ENCODE results near the gene CRAT.
A peak's percentile ranks its signal among the peaks of the same experiment; 100 is the strongest.

The CRAT gene

GRCh38 chr9:129108805-129109536, 1.6 kb downstream of the CRAT start:
- peaks cover 27% of the 10 kb centered on the region for H3K4me1 Mint-ChIP-seq
- no peak overlapping the region for H3K27ac Mint-ChIP-seq
- no peaks in the 10 kb centered on the region for H3K36me3 Mint-ChIP-seq (ENCODE audit: low read depth)
- DNase-seq: no peak
- H3K27me3 Mint-ChIP-seq: no peaks in the 10 kb centered on the region
- no peak for ATAC-seq
- H3K9me3 Mint-ChIP-seq: no peaks in the 10 kb centered on the region
- peak overlapping the region; percentile 89 for H3K4me3 Mint-ChIP-seq

- DNase-seq (no peak), ATAC-seq (no peak)
- no peaks in the 10 kb centered on the region for H3K27me3 Mint-ChIP-seq
- H3K4me1 Mint-ChIP-seq: peaks cover 20% of the 10 kb centered on the region
- H3K4me3 Mint-ChIP-seq: no peak overlapping the region
- H3K9me3 Mint-ChIP-seq: no peaks in the 10 kb centered on the region
- H3K36me3 Mint-ChIP-seq (ENCODE audit: low read depth): no peaks in the 10 kb centered on the region
- H3K27ac Mint-ChIP-seq: no peak overlapping the region
These were observed 2.3 kb downstream of the CRAT start for GRCh38 chr9:129108083-129108804.

DNA sequence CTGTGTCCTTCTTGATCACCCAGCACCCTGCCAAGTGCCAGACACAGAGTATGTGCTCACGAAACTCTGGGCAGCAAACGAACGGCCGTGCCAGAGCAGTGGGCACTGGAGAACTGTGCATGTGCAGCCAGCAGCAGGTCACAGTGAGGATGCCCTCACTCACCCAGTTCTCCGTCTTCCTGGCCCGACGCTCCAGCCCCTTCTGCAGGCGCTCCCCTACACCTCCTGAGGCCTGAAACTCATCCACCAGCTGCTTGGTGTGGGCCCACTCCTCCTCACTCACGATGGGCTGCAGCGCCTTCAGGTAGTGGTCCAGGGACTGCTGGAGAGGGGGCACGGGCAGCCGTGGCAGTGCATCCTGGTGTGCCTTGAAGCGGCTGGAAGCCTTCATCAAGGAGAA, 2.9 kb downstream of the CRAT start:
- Mint-ChIP-seq H3K4me3 (no peak overlapping the region), H3K27ac (no peak overlapping the region), H3K9me3 (no peaks in the 10 kb centered on the region), H3K4me1 (peaks cover 18% of the 10 kb centered on the region), H3K36me3 (ENCODE audit: low read depth) (no peaks in the 10 kb centered on the region), H3K27me3 (no peaks in the 10 kb centered on the region)
- no peak for ATAC-seq
- no peak for DNase-seq

GRCh38 chr9:129105857-129106694, 4.5 kb downstream of the CRAT start:
- H3K9me3 Mint-ChIP-seq: no peaks in the 10 kb centered on the region
- no peaks in the 10 kb centered on the region for H3K36me3 Mint-ChIP-seq (ENCODE audit: low read depth)
- H3K4me1 Mint-ChIP-seq: peaks cover 10% of the 10 kb centered on the region
- ATAC-seq: no peak
- no peak for DNase-seq
- no peaks in the 10 kb centered on the region for H3K27me3 Mint-ChIP-seq
- H3K27ac Mint-ChIP-seq: no peak overlapping the region
- H3K4me3 Mint-ChIP-seq: no peak overlapping the region

DNA sequence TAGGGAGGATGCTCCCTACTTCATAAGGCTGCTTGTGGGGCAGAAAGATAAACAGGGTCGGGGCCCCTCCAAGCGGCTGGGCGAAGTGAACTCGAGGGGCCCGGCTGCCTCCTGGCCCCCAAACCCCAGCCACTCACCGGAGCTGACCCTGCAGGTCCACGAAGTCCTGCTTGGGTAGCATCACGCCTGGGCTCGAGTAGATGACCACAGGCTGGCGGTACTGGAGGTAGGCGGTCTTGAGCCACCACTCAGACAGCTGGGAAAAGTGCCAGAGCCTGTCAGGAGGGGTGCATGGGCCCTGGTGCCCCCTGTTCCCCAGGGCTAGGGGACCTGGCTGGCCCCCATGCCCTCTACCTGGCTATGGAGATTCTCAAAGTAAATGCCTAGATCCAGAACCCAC, 6.5 kb downstream of the CRAT start:
- DNase-seq (no peak), ATAC-seq (no peak)
- Mint-ChIP-seq H3K36me3 (ENCODE audit: low read depth) (no peaks in the 10 kb centered on the region), H3K4me3 (no peak overlapping the region), H3K27me3 (no peaks in the 10 kb centered on the region), H3K4me1 (peaks cover 2% of the 10 kb centered on the region), H3K9me3 (no peaks in the 10 kb centered on the region), H3K27ac (no peak overlapping the region)

- no peaks in the 10 kb centered on the region for H3K36me3 Mint-ChIP-seq (ENCODE audit: low read depth)
- no peak overlapping the region for H3K27ac Mint-ChIP-seq
- H3K4me3 Mint-ChIP-seq: no peak overlapping the region
- no peaks in the 10 kb centered on the region for H3K9me3 Mint-ChIP-seq
- H3K27me3 Mint-ChIP-seq: no peaks in the 10 kb centered on the region
- no peak for ATAC-seq
- DNase-seq: no peak
- H3K4me1 Mint-ChIP-seq: no peaks in the 10 kb centered on the region
These were observed 7.0 kb downstream of the CRAT start for GRCh38 chr9:129103595-129103965.

- Mint-ChIP-seq H3K27ac (no peak overlapping the region), H3K27me3 (no peaks in the 10 kb centered on the region), H3K4me3 (no peak overlapping the region), H3K4me1 (no peaks in the 10 kb centered on the region), H3K9me3 (no peaks in the 10 kb centered on the region), H3K36me3 (ENCODE audit: low read depth) (no peaks in the 10 kb centered on the region)
- ATAC-seq (peak; percentile 44), DNase-seq (no peak)
These were observed 7.6 kb downstream of the CRAT start for GRCh38 chr9:129102791-129103594.

- Mint-ChIP-seq H3K27me3 (no peaks in the 10 kb centered on the region), H3K27ac (no peak overlapping the region), H3K9me3 (no peaks in the 10 kb centered on the region), H3K4me1 (no peaks in the 10 kb centered on the region), H3K36me3 (ENCODE audit: low read depth) (no peaks in the 10 kb centered on the region), H3K4me3 (no peak overlapping the region)
- ATAC-seq: no peak
- DNase-seq: no peak
These were observed 8.5 kb downstream of the CRAT start for GRCh38 chr9:129102095-129102525.

GRCh38 chr9:129101279-129101678, 9.3 kb downstream of the CRAT start:
- no peak overlapping the region for H3K4me3 Mint-ChIP-seq
- ATAC-seq: no peak
- H3K36me3 Mint-ChIP-seq (ENCODE audit: low read depth): no peaks in the 10 kb centered on the region
- DNase-seq: no peak
- H3K9me3 Mint-ChIP-seq: no peaks in the 10 kb centered on the region
- no peaks in the 10 kb centered on the region for H3K27me3 Mint-ChIP-seq
- no peak overlapping the region for H3K27ac Mint-ChIP-seq
- no peaks in the 10 kb centered on the region for H3K4me1 Mint-ChIP-seq

- H3K27ac Mint-ChIP-seq: no peak overlapping the region
- H3K27me3 Mint-ChIP-seq: no peaks in the 10 kb centered on the region
- H3K36me3 Mint-ChIP-seq (ENCODE audit: low read depth): no peaks in the 10 kb centered on the region
- no peaks in the 10 kb centered on the region for H3K9me3 Mint-ChIP-seq
- DNase-seq (no peak), ATAC-seq (no peak)
- no peaks in the 10 kb centered on the region for H3K4me1 Mint-ChIP-seq
- no peak overlapping the region for H3K4me3 Mint-ChIP-seq
These were observed 10.0 kb downstream of the CRAT start for GRCh38 chr9:129100383-129101169.

- no peaks in the 10 kb centered on the region for H3K4me1 Mint-ChIP-seq
- H3K4me3 Mint-ChIP-seq: no peak overlapping the region
- H3K36me3 Mint-ChIP-seq (ENCODE audit: low read depth): no peaks in the 10 kb centered on the region
- ATAC-seq (no peak), DNase-seq (no peak)
- H3K27ac Mint-ChIP-seq: no peak overlapping the region
- no peaks in the 10 kb centered on the region for H3K9me3 Mint-ChIP-seq
- no peaks in the 10 kb centered on the region for H3K27me3 Mint-ChIP-seq
These were observed 12.3 kb downstream of the CRAT start for GRCh38 chr9:129098328-129098727.

DNA sequence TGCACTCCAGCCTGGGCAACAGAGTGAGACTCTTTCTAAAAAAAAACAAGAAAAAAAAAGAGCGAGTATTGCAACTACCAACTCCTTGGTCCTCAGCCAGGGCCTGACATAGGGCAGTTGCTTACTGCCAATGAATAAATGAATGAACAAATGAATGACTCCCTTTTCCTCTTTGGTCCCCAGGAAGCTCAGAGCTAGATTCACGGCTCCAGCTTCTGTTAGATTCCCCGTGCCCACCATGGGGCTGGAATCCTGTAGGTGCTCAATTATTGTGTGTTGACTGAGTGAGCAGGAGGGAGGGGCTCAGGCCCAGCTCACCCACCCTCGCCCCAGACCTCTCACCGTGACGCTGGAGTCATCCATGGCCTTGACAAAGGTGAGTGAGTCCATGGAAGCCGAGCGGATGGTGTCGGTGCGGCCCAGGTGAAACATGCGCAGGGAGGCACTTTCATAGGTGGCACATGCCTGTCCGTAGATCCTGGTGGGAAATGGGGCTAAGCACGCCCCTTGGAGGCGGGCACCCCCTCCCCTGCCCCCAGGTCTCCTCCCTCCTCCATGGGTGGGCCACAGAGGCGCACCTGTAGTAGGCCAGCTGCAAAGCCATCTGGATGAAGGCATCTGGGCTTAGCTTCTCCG, 12.8 kb downstream of the CRAT start:
- H3K27me3 Mint-ChIP-seq: no peaks in the 10 kb centered on the region
- no peak overlapping the region for H3K4me3 Mint-ChIP-seq
- H3K4me1 Mint-ChIP-seq: no peaks in the 10 kb centered on the region
- no peaks in the 10 kb centered on the region for H3K36me3 Mint-ChIP-seq (ENCODE audit: low read depth)
- DNase-seq (no peak), ATAC-seq (no peak)
- H3K27ac Mint-ChIP-seq: no peak overlapping the region
- no peaks in the 10 kb centered on the region for H3K9me3 Mint-ChIP-seq

DNA sequence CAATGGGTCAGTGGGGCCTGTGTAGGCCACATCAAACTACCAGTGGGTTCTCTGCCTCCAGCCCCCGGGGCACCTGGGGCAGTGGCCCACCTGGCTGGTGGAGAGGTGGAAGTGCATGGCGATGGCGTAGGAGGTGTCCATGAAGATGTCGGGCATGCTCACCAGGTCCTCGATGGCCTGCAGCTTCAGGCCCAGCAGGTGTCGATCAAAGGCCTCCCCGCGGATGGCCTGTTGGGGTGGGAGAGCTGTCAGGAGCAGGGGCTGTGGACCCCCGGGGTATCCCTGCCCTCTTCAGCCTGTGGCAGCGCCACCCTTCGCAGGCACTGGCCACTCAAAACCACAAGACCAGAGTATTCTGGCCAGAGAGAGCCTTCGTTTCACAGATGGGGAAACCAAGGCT, 14.7 kb downstream of the CRAT start:
- H3K9me3 Mint-ChIP-seq: no peaks in the 10 kb centered on the region
- H3K27ac Mint-ChIP-seq: no peak overlapping the region
- H3K4me1 Mint-ChIP-seq: no peaks in the 10 kb centered on the region
- H3K4me3 Mint-ChIP-seq: no peak overlapping the region
- DNase-seq (no peak), ATAC-seq (no peak)
- no peaks in the 10 kb centered on the region for H3K27me3 Mint-ChIP-seq
- no peaks in the 10 kb centered on the region for H3K36me3 Mint-ChIP-seq (ENCODE audit: low read depth)
